Fibroblast of skin of scalp (primary cell): ENCODE data around the gene PLA2G2C.

ENCODE experiments used
- DNase-seq: peaks from one replicate; pipeline ENCODE4 v3.0.0-alpha.2; 2013

The PLA2G2C gene

GRCh38 chr1:20126806-20127440, 59.4 kb downstream of the PLA2G2C start:
- DNase-seq, result no peak

- DNase-seq, result no peak
Measured at GRCh38 chr1:20126041-20126805, 60.1 kb downstream of the PLA2G2C start.

- no peak for DNase-seq
Measured at GRCh38 chr1:20125100-20125499, 61.2 kb downstream of the PLA2G2C start.

DNA sequence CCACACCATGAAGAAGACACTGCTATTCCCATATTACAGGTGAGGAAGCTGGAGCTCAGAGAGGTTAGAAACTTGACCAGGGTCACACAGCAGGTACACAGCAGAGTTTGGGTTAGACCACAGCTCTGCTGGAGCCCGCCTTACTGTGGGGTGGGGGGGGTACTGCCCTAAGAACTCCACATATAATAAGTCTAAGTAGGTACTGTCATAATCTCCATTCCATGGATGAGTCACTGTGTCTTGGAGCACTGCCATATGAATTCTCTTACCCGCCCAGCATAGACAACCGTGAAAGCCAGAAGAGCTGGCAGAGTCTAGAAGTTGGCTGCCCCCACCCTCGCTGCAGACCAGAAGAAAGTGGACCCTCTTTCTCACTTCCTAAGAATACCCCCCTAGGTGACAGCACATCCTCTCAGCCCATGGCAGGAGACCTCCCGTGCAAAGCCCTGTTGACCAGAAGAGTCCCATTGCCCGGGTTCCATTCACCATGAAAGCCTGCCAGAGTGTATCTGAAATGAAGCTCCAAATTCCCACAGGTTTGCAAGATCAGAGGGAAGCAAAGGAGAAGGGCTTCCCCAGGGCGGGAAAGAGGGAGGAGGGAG, 61.8 kb downstream of the PLA2G2C start:
- peak; percentile 75 for DNase-seq

- DNase-seq, result no peak
Measured at GRCh38 chr1:20123722-20124455, 62.4 kb downstream of the PLA2G2C start.

DNA sequence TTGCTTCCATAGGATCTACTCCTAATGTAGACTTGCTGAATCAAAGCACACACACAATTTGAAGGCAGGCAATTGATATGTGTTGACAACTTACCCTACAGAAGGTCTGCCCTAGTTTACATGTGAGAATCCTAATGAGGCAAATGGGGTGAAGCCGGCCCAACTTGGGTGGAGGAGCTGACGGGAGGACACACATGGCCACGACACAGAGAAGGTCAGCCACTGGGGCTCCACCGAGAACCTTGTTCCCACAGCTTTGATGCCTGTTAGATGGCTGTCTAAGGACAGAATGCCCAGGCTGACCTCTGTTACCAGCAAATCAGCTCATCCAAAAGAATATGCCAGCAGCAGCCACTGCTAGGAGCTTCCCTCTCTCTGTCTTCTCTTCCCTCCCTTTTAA, 65.5 kb downstream of the PLA2G2C start:
- no peak for DNase-seq

- DNase-seq, result no peak
Measured at GRCh38 chr1:20119347-20119746, 67.0 kb downstream of the PLA2G2C start, which contains the start of gene PLA2G2D. Gene PLA2G2D (minus strand): TSS chr1:20119536. CDS start chr1:20119498, 38 bp downstream.

DNA sequence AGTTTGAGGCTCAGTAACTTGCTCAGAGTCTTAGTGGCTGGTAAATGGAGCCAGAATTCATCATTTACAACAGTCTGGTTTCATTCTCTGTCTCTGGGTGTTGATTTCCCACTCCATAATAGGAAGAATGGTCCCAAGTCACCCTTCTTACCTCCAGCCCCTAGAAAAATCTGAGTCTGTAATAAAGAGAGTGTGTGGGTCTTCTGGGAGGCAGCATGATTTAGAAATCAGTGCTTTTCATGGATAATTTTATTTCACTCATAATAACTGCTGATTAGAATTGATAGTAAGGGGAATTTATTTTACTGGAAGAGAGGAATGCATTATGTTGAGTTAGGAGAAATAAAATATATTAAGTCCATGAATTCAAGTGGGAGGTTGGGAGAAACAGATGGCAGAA, 69.1 kb downstream of the PLA2G2C start:
- DNase-seq, result no peak

GRCh38 chr1:20115916-20116315, 70.4 kb downstream of the PLA2G2C start:
- no peak for DNase-seq

DNA sequence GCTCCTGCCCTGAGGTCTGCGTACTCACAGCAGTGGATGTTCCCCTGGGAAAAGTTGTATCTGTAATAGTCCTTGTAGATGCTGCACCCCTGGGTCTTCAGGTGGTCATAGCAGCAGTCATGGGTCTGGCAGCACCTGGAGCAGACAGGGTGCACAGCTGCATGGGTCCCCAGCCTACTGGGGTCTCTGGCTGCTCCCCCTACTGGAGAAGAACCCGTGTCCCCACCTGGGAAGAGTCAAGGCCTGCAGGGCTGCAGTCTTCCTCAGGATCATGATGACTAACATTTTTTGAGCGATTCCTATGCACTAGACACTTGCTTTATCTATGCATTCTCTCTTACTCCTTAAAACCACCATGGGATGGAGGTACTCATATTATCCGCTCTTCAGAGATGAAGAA, 70.8 kb downstream of the PLA2G2C start:
- DNase-seq, result no peak

DNA sequence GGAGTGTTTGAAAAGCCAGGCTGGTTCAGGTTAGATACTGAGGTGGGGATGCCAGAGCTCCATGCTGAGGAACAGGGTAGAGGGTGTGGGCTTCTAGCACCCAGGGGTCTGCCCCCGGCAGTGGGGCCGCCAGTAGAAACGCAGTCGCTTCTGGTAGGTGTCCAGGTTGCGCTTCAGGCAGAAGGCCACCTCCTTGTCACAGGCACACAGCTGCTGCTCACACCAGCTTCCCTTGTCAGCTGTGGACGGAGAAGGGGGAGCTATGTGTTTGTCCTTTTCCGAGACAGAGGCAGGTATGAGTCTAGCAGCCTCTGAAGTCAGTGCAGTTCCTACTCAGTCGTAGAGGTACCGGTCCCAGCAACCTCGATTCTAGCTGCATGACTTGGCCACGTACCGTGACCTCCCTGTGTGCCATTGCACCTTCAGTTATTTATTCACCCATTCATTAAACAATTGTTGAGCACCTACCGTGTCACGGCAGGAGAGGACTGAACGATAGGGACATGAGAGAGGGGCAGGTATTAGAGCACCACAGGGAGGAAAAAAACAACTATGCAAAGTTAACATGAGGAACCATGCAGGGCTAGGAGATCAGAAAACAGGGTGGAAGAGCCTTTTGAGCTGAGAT, 72.2 kb downstream of the PLA2G2C start:
- DNase-seq, result no peak
